Smooth muscle cell (in vitro differentiated cells): ENCODE results near the gene VPS33A. TPM values are rescaled to one million over a fixed set of nuclear protein-coding genes. Genes with fewer than 3 reads are reported as not detected.
"Not testable (repeated sequence)": the region's sequence is repeated elsewhere in the genome, so short reads cannot be mapped to it uniquely, and the experiment has no call there.

Experiments used
- DNase-seq: peaks from one replicate; lab custom pipeline; 2025; ENCODE audit not compliant: unreplicated experiment; lab: John Stamatoyannopoulos, UW
- H2AFZ ChIP-seq: fragments of 200-600 bp; sonication (generic); 2 replicates; pipeline ENCODE4 v1.6.0; 2016; ENCODE audit warnings: antibody characterized with exemption, low read depth, mild to moderate bottlenecking
- H3F3A ChIP-seq: fragments of 200-600 bp; sonication (generic); 2 replicates; pipeline ENCODE4 v1.6.0; 2017; ENCODE audit warnings: antibody characterized with exemption, low read depth
- H3K27ac ChIP-seq: fragments of 200-600 bp; sonication (generic); 2 replicates; pipeline ENCODE4 v1.5.1; 2016; ENCODE audit warnings: low read depth, mild to moderate bottlenecking
- H3K27me3 ChIP-seq: fragments of 200-600 bp; sonication (generic); 2 replicates; pipeline ENCODE4 v1.6.1; 2016; ENCODE audit warnings: low read depth, mild to moderate bottlenecking
- H3K36me3 ChIP-seq: fragments of 200-600 bp; sonication (generic); 2 replicates; pipeline ENCODE4 v1.5.1; 2016; ENCODE audit warnings: low read depth
- H3K4me1 ChIP-seq: fragments of 200-600 bp; sonication (generic); 2 replicates; pipeline ENCODE4 v1.5.1; 2016; ENCODE audit warnings: low read depth
- H3K4me2 ChIP-seq: fragments of 200-600 bp; sonication (generic); 2 replicates; pipeline ENCODE4 v1.6.0; 2016; ENCODE audit warnings: mild to moderate bottlenecking
- H3K4me3 ChIP-seq: fragments of 200-600 bp; sonication (generic); 2 replicates; pipeline ENCODE4 v1.5.1; 2016; ENCODE audit warnings: mild to moderate bottlenecking
- H3K79me2 ChIP-seq: fragments of 200-600 bp; sonication (generic); 2 replicates; pipeline ENCODE4 v1.6.0; 2016; ENCODE audit warnings: low read depth, mild to moderate bottlenecking
- H3K9ac ChIP-seq: fragments of 200-600 bp; sonication (generic); 2 replicates; pipeline ENCODE4 v1.6.0; 2016; ENCODE audit warnings: low read depth
- H3K9me3 ChIP-seq: fragments of 200-600 bp; sonication (generic); replicated peaks from 2 replicates; pipeline ENCODE4 v1.5.1; 2016; ENCODE audit warnings: low read depth
- H4K20me1 ChIP-seq: fragments of 200-600 bp; sonication (generic); 2 replicates; pipeline ENCODE4 v1.6.0; 2016; ENCODE audit warnings: low read depth
- WGBS: methylation state at CpG from one replicate; pipeline ENCODE4 v1.1.7; 2016; ENCODE audit warnings: low lambda C conversion rate; 5-methylcytosine and 5-hydroxymethylcytosine counted together
- polyA plus RNA-seq: library from polyadenylated mRNA; unstranded; fragments of >200 nt; fragmentation: Nextera tagmentation; extraction: Ambion mirVana; gene quantifications from 2 replicates; pipeline ENCODE4 v1.2.1, GENCODE V29; 2016
- total RNA-seq: library from RNA; depleted of rRNA; stranded (reverse); fragments of >200 nt; gene quantifications from 2 replicates; pipeline ENCODE4 v1.2.3, GENCODE V29; 2014
- TF ChIP-seq, protein P1 (sequence below): fragments of 200-600 bp; sonication (generic); IDR thresholded peaks from 2 replicates; pipeline ENCODE4 v1.5.1; 2017; ENCODE audit warnings: borderline replicate concordance, mild to moderate bottlenecking, antibody characterized with exemption; ENCODE audit not compliant: insufficient read depth, poor library complexity, severe bottlenecking

Gene VPS33A
- total and polyA plus RNA-seq, 2 experiments from 2014 or later, result 16.9 to 23.5 TPM

DNA sequence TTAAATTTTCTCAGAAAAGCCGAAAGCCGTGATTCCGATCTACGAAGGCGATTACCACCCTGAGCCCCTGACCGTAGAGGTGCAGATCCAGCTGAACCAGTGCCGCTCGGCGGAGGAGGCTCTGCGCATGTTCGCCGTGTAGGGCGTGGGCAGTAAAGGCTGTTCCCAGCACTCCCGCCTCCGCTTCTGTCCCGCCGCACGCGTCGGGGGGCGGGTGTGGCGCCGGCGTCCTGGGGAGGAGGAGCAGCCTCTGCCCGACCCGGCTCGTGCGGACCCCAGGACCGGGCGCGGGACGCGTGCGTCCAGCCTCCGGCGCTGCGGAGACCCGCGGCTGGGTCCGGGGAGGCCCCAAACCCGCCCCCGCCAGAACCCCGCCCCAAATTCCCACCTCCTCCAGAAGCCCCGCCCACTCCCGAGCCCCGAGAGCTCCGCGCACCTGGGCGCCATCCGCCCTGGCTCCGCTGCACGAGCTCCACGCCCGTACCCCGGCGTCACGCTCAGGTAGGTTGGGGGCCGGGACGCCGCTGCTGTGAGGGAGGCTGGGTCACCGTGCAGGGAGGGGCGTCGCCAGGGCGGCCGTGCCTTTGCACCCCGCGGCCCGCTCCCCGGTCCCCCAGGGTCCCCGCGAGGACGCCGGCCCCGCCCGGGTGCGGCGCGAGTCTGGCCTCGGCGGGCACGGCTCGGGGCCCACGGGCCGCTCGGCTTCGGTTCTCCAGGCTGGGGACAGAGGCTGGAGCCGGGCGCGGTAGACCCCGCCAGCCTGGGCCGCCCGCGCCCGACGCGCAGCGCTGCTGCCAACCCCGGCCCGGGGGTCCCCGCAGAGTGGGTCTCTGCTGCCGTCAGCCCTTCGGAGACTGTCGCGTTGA lies 62.8 kb downstream of the VPS33A start, which contains the start of gene B3GNT4:
Gene B3GNT4, plus strand, starts transcription at position 409 of the 866 bp plus-strand sequence. CDS start 910 bp downstream, outside the sequence.
- H3K9ac ChIP-seq, result no peak within 1 kb of the TSS
- TF ChIP-seq, protein P1, sequence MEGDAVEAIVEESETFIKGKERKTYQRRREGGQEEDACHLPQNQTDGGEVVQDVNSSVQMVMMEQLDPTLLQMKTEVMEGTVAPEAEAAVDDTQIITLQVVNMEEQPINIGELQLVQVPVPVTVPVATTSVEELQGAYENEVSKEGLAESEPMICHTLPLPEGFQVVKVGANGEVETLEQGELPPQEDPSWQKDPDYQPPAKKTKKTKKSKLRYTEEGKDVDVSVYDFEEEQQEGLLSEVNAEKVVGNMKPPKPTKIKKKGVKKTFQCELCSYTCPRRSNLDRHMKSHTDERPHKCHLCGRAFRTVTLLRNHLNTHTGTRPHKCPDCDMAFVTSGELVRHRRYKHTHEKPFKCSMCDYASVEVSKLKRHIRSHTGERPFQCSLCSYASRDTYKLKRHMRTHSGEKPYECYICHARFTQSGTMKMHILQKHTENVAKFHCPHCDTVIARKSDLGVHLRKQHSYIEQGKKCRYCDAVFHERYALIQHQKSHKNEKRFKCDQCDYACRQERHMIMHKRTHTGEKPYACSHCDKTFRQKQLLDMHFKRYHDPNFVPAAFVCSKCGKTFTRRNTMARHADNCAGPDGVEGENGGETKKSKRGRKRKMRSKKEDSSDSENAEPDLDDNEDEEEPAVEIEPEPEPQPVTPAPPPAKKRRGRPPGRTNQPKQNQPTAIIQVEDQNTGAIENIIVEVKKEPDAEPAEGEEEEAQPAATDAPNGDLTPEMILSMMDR, result no peak

DNA sequence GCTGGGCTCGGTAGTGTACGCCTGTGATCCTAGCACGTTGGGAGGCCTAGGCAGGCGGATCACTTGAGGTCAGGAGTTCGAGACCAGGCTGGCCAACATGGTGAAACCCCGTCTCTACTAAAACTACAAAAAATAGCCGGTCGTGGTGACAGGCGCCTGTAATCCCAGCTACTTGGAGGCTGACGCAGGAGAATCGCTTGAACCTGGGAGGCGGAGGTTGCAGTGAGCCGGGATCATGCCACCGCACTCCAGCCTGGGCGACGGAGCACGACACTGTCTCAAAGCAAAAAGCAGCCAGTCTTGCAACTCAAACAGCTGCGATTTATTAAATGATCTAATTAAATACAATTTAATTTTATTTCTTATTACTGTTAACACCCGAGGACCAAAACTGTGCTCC lies 63.5 kb downstream of the VPS33A start:
- H3K79me2 ChIP-seq, H3K36me3 ChIP-seq, H3K9ac ChIP-seq, H3K27ac ChIP-seq, H3K4me1 ChIP-seq, H2AFZ ChIP-seq, DNase-seq, H3K9me3 ChIP-seq, H3F3A ChIP-seq: not testable (repeated sequence)
- WGBS, result 70% methylated on average over 19 of the region's 19 CpGs
- Histone ChIP-seq H3K27me3 (peaks cover 42% of the 10 kb centered on the region), H4K20me1 (peaks cover 14% of the 10 kb centered on the region), H3K4me2 (peak overlapping the region; percentile 97), H3K4me3 (peak overlapping the region; percentile 60)

More for the DNA sequence above, 62.8 kb downstream of the VPS33A start, which contains the start of gene B3GNT4:
- Histone ChIP-seq H3K36me3 (no peaks in the 10 kb centered on the region), H2AFZ (peak within 1 kb of the TSS; percentile 84), H3K4me1 (no peaks in the 10 kb centered on the region), H3K27me3 (peaks cover 42% of the 10 kb centered on the region), H3K27ac (no peak within 1 kb of the TSS), H3K4me2 (peak within 1 kb of the TSS; percentile 97), H3F3A (no peaks in the 10 kb centered on the region), H3K9me3 (no peaks in the 10 kb centered on the region), H4K20me1 (peaks cover 14% of the 10 kb centered on the region), H3K4me3 (peak within 1 kb of the TSS; percentile 60), H3K79me2 (no peaks in the 10 kb centered on the region)
- no peak for DNase-seq
- 2% methylated on average over 55 of the region's 104 CpGs for WGBS

DNA sequence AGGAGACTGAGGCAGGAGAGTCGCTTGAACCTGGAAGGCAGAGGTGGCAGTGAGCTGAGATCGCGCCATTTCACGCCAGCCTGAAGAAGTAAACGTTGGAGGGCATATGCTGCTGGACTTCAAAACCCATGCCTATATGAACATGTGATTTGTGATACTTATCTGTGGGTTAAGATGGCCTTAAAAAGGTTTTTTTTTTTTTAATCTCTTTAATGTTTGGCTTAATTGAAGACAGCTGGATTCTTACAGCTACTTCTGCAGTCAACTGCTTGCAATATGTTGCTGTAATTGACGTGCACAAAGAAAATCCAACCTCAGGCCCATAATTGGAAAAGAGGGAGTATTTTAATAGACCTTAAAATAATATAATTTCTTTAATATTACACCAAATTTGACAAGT lies 64.3 kb downstream of the VPS33A start:
- no peaks in the 10 kb centered on the region for H3K4me1 ChIP-seq
- 94% methylated on average over 6 of the region's 6 CpGs for WGBS
- no peak overlapping the region for H3K4me2 ChIP-seq
- TF ChIP-seq, protein P1, result no peak
- H3K27ac ChIP-seq, result no peak overlapping the region
- H4K20me1 ChIP-seq, result peaks cover 8% of the 10 kb centered on the region
- peaks cover 42% of the 10 kb centered on the region for H3K27me3 ChIP-seq
- H3K4me3 ChIP-seq, result no peak overlapping the region
- no peaks in the 10 kb centered on the region for H3K36me3 ChIP-seq
- H3K9me3 ChIP-seq, result no peaks in the 10 kb centered on the region
- no peak overlapping the region for H3K9ac ChIP-seq
- no peaks in the 10 kb centered on the region for H3F3A ChIP-seq
- H2AFZ ChIP-seq, result no peak overlapping the region
- no peaks in the 10 kb centered on the region for H3K79me2 ChIP-seq
- DNase-seq, result no peak

DNA sequence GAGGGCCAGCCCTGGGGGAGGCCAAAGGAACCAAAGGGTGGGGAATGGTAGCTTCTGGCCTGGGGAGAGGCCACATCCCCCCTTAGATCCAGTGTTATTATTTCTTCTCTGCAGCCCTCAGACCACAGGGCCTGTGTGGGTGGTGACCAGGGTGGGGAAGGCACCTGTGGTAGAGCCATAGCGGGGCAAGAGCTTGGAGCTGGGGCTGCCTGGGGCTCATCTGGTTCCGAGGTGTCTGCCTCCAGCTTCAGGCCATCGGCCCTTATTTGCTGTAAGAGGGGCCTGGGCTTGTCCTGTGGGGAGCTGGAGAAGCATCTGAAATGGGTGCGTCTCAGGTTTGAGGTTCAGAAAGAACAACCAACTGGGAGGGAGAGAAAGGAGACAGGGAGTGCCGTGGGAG lies 64.9 kb downstream of the VPS33A start:
- Histone ChIP-seq H4K20me1 (peaks cover 1% of the 10 kb centered on the region), H3K79me2 (no peaks in the 10 kb centered on the region), H3F3A (no peaks in the 10 kb centered on the region), H3K9ac (no peak overlapping the region), H3K9me3 (no peaks in the 10 kb centered on the region), H3K4me2 (no peak overlapping the region), H2AFZ (no peak overlapping the region), H3K4me1 (no peaks in the 10 kb centered on the region), H3K27ac (no peak overlapping the region), H3K27me3 (peaks cover 40% of the 10 kb centered on the region), H3K36me3 (no peaks in the 10 kb centered on the region), H3K4me3 (no peak overlapping the region)
- TF ChIP-seq, protein P1, result no peak
- WGBS, result 87% methylated on average over 5 of the region's 5 CpGs
- no peak for DNase-seq
